ENCODE data around the gene OIT3.

Gene OIT3

GRCh38 chr10:72951760-72952159, 58.2 kb downstream of the OIT3 start:
- no peak for DNase-seq (ENCODE audit: low read depth in 1 of 2, low spot score in 1 of 2)

GRCh38 chr10:72952189-72952588, 58.6 kb downstream of the OIT3 start:
- DNase-seq (ENCODE audit: low read depth in 1 of 2, low spot score in 1 of 2), result no peak

- no peak for DNase-seq (ENCODE audit: low read depth in 1 of 2, low spot score in 1 of 2)
Observed at GRCh38 chr10:72952642-72953158, 59.2 kb downstream of the OIT3 start.

GRCh38 chr10:72953687-72954086, 60.1 kb downstream of the OIT3 start:
- DNase-seq (ENCODE audit: low read depth in 1 of 2, low spot score in 1 of 2), result no peak

- no peak for DNase-seq (ENCODE audit: low read depth in 1 of 2, low spot score in 1 of 2)
Observed at GRCh38 chr10:72954230-72954595, 60.7 kb downstream of the OIT3 start.

- DNase-seq (ENCODE audit: low read depth in 1 of 2, low spot score in 1 of 2), result no peak
Observed at GRCh38 chr10:72954596-72955554, 61.3 kb downstream of the OIT3 start, which contains the start of gene PLA2G12B. Gene PLA2G12B, minus strand, starts transcription at chr10:72954806. Its CDS starts 121 bp downstream, at chr10:72954685.

- DNase-seq (ENCODE audit: low read depth in 1 of 2, low spot score in 1 of 2), result no peak
Observed at GRCh38 chr10:72956001-72956400, 62.5 kb downstream of the OIT3 start.

- DNase-seq (ENCODE audit: low read depth in 1 of 2, low spot score in 1 of 2), result no peak
Observed at GRCh38 chr10:72976886-72977285, 83.3 kb downstream of the OIT3 start.

GRCh38 chr10:72979709-72980108, 86.2 kb downstream of the OIT3 start:
- DNase-seq (ENCODE audit: low read depth in 1 of 2, low spot score in 1 of 2), result no peak

- DNase-seq (ENCODE audit: low read depth in 1 of 2, low spot score in 1 of 2), result no peak
Observed at GRCh38 chr10:72980348-72980747, 86.8 kb downstream of the OIT3 start.

- DNase-seq (ENCODE audit: low read depth in 1 of 2, low spot score in 1 of 2), result no peak
Observed at GRCh38 chr10:72981028-72981881, 87.7 kb downstream of the OIT3 start.

- no peak for DNase-seq (ENCODE audit: low read depth in 1 of 2, low spot score in 1 of 2)
Observed at GRCh38 chr10:72981882-72982529, 88.5 kb downstream of the OIT3 start.

Measured in stimulated activated CD4-positive, alpha-beta T cell treated with anti-CD3 and anti-CD28 coated beads, Interleukin-15, amount 100 ng/mL, for 1 hour (primary cell).